Esophagus mucosa (tissue), 1 donor: ENCODE results near the gene MS4A14. TPM values are rescaled to one million over a fixed set of nuclear protein-coding genes. Genes with fewer than 3 reads are reported as not detected.
"Not testable (repeated sequence)": the region's sequence is repeated elsewhere in the genome, so short reads cannot be mapped to it uniquely, and the experiment has no call there.

Experiments
- ATAC-seq: fragments of 200-7000 bp; cut with Tn5 transposase; one replicate; pipeline ENCODE4 v1.9.1; 2020
- total RNA-seq: library from RNA; stranded (reverse); gene quantifications from one replicate; pipeline ENCODE4 v1.2.4, GENCODE V29; 2023
- donor health status: DM: yes; HTN: yes; CAD: no.

MS4A14 gene
- 0.08 TPM for total RNA-seq

GRCh38 chr11:60396382-60396781 lies at the start of gene MS4A14:
TSS of gene MS4A14 (plus strand) at chr11:60396459. CDS start at chr11:60396579, 120 bp downstream.
- no peak for ATAC-seq

- no peak for ATAC-seq
These were observed 49.0 kb upstream of the MS4A14 start for GRCh38 chr11:60347084-60347797.

DNA sequence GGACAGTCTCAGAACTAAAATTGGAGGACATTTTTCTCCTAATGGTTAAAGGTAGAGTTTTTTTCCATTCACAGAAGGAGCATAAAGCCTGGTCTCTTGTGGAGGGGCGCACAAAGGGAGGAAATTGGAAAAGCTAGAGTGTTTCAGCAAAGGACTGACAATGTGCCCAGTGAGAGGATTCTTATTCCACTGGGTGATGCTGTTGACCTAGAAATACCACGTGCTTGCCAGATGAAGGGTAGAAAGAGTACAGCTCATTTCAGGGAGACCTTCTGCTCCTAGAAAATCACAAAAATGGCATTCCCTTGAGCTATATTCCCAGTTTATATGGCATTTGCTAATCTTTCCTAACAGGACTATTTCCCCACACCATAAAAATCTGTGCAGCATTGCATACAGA lies 48.1 kb upstream of the MS4A14 start:
- ATAC-seq, result no peak

DNA sequence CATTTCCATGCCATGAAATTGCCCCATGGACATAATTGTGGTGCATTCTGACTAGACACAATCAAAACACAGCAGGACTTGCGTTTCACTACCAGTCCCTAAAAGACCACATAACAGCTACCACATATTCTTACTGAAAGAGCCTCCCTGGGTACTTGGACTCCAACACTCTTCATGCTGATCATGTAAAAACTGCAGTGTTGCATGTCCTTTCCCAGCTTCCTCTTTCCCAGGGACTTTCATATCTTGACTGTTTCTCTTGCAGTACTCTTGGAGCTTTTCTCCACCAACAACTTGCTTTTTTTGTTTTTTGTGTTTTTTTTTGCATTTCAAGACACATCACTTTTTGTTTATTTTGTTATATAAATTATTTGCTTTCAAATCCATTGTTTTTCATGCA lies 46.3 kb upstream of the MS4A14 start:
- no peak for ATAC-seq

DNA sequence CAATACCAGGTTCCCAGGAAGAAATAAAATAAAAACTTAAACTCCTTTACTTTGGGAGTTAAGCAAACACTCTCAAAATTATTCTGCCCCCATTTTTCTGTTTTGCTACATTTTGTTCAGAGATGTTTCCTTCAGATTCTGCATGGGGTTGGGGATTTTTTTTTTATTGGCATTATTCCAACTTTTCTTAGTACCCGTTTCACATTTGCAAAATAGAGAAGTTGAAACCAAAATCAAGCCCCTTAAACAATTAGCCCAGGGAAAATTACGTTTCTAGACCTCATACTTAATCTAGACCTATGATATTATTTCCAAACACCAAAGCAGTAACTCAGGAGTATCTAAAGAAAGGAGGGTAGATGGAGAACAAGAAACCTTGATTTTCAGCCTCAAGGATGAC lies 38.5 kb upstream of the MS4A14 start:
- ATAC-seq, result no peak

DNA sequence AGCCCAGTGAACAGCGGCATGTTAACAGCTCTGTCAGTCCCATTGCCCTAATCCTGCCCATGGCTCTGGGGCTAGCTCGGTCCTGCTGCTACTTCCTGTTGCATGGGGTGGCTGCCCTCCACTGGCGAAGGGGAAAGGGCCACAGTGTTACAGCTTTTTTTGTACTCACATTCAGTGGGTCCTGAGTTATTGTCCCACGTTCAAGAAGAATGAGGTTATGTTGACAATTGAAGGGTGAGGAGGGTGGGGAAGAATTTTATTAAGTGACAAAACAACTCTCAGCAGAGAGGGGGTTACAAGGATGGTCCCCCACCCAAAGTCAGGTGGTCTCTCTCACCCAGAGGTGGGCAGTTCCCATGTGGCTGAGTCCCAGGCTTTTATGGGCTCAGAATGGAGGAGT lies 35.6 kb upstream of the MS4A14 start:
- ATAC-seq, result no peak

GRCh38 chr11:60362241-60362640 lies 34.0 kb upstream of the MS4A14 start:
- no peak for ATAC-seq

- ATAC-seq, result peak; percentile 77
These were observed 32.5 kb upstream of the MS4A14 start for GRCh38 chr11:60363542-60364470.

GRCh38 chr11:60366262-60366904 lies 29.9 kb upstream of the MS4A14 start:
- ATAC-seq, result not testable (repeated sequence)

- no peak for ATAC-seq
These were observed 29.2 kb upstream of the MS4A14 start for GRCh38 chr11:60367009-60367408.

DNA sequence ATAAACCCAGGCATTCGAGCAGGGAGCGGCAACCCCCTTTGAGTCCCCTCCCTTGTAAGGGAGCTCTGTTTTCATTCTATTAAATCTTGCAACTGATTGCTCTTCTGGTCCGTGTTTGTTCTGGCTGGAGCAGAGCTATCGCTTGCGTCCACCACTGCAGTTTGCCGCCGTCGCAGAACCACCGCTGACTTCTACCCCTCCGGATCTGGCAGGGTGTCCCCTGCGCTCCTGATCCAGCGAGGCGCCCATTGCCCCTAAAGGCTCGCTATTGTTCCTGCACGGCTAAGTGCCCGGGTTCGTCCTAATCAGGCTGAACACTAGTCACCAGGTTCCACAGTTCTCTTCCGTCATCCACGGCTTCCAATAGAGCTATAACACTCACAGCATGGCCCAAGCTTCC lies 28.4 kb upstream of the MS4A14 start:
- no peak for ATAC-seq

DNA sequence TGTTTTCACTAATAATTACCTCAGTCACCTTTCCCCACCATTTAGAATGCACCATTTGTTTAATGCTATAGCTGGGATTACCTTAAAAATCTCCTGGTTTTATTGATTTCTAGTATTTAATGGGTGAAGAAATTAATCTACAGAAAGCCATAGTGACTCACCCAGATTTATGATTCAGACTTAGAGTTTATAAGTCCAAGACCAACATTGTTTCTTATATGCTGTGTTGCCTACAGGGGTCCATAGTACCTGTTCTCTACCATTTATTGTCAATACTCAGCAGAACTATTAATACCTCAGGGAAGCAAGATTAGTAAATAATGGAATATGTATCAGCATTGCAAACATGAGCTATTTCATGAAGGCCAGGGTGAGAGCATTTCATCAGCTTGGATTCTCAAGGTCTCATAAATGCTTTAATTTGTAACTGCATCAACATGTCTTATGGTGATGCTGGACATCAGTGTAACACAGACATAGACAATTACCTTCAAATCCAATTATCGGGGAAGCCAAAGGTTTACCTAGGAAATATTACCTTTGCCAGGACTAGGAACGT lies 25.9 kb upstream of the MS4A14 start:
- no peak for ATAC-seq

GRCh38 chr11:60370811-60371298 lies 25.4 kb upstream of the MS4A14 start:
- no peak for ATAC-seq

GRCh38 chr11:60371386-60371785 lies 24.9 kb upstream of the MS4A14 start:
- ATAC-seq, result no peak

DNA sequence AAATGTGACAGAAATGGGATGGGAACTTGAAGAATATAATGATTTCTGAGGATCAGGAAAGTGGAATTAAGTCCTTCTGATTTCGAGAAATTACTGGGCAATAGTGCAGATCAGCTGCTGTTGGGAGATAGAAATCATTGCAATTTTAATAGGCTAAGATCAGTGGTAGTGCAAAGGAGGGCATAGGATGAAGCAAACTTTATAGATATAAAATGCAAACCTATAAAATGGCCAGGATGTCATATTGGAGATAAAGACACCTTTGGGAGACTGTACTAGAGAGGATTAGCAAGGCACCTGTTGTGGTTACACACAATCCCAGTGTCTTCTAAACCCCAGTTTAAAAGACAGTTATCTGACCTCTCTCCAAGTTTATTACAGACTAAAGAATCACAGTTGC lies 24.4 kb upstream of the MS4A14 start:
- no peak for ATAC-seq

DNA sequence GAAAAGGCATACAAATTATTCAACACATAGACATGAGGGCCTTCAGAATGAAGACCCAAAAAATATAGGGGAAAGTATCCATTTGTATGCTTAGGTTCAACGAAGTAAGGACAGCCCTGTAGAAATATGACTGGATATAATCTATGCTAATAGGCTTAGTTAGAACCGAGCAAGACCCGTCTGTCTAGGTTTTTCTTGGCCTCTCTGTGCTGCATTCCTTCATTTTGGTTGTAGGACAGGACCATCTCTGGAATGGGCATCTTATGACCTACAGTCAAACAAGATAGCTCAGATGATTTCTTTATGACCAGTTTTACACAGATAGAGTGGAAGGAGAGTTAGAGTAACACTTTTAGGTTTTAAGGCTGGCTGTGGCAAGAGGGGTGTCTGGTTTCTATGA lies 23.5 kb upstream of the MS4A14 start:
- no peak for ATAC-seq

- ATAC-seq, result no peak
These were observed 20.9 kb upstream of the MS4A14 start for GRCh38 chr11:60375316-60375715.

DNA sequence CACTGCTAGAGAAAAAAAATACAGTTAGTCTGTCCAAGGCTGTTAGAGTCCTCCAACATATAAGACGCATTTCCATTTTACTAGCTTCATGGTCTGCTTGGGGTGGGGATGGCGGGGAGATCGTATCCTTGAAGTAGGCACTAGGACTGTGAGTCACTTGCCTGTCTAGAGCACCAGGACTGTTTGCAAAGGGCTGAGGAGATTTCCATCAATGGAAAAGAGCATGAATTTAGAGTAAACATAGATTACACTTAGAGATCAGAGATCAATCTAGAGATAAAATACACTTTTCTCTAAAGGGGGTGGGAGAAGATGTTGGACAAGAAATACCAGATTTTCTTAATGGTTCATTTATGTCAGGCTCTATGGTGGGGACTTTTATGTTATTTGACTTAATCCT lies 19.7 kb upstream of the MS4A14 start:
- no peak for ATAC-seq

DNA sequence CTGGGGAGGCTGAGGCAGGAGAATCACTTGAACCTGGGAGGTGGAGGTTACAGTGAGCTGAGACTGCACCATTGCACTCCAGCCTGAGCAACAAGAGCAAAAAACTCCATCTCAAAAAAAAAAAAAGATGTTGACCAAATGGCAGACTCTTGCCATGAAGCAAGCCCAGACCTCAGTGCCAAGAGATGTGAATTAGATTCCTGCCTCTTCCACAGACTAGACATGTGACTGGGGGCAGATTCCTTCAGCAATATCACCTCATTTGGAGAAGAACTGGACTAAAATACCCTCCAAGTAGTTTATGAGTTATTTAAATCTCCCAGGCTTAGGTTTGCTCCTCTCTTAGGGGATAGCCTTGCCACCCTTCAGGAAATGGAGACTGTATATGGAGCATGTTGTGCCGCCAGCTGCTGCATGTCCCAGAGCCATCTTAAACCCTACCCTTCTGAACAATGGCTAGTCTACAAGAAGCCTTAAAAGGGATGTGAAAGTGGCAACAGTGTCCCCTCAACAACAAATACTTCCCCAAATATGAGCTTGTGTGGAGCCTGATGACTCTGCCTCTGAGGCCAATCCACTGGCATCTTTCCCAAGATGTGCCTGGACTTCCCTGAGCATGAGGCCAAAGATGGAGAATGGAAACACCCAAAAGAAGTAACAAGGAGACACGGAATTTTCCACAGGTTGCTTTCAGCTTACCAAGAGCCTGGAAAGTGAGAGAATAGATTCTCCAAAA lies 18.7 kb upstream of the MS4A14 start:
- ATAC-seq, result peak; percentile 52

GRCh38 chr11:60378354-60378753 lies 17.9 kb upstream of the MS4A14 start, which contains the start of gene MS4A7:
TSS of gene MS4A7 (plus strand) at chr11:60378532. CDS start at chr11:60383142, 4,610 bp downstream.
- ATAC-seq, result peak; percentile 68

DNA sequence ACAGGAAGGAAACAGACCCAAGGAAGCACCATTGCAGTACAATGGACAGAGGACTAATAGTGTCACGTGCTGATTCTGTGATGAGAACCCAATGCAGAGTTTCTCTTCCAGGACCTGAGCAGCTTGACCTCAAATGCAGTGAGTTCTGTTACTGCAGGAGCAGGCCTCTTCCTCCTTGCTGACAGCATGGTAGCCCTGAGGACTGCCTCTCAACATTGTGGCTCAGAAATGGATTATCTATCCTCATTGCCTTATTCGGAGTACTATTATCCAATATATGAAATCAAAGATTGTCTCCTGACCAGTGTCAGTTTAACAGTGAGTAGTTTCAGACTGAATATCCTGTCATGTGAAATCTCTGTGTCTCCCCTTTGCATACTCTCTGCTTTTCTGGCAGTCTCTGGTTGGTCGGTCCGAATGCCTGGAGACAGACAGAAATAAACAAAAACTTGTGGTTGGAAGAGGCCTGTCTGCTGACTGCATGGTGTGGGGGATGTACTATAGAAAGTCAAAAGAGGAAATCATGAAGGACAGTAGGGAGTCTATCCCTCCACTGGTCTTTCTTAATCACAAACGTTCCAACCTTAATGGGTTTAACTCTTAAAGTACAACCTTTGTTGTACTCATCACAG lies 6.9 kb upstream of the MS4A14 start:
- peak; percentile 48 for ATAC-seq
